Measurements from ENCODE around the gene CDH23. TPM values are rescaled to one million over a fixed set of nuclear protein-coding genes. Genes with fewer than 3 reads are reported as not detected.

The CDH23 gene
- total and polyA plus RNA-seq, 2 donors (not counting 1 experiment from before 2014, with no cell fraction given): 0.37 to 0.89 TPM

GRCh38 chr10:71771821-71772617 lies 375.3 kb downstream of the CDH23 start:
- Histone ChIP-seq H3K79me2 (ENCODE audit: control insufficient read depth, insufficient read depth, low read length) (peaks cover 84% of the 10 kb centered on the region), H4K20me1 (ENCODE audit: control insufficient read depth, insufficient read depth, low read length, poor library complexity, severe bottlenecking) (no peaks in the 10 kb centered on the region), H3K4me3 (ENCODE audit: control extremely low read depth in 1 of 5, extremely low read depth in 1 of 5, insufficient read depth in 1 of 5, low read depth in 2 of 5, low read length in 4 of 5) (peak overlapping the region; percentile 82 to 97 (median 90)), H3K4me2 (replicated peaks; ENCODE audit: low read depth, low read length, poor library complexity, severe bottlenecking) (peak overlapping the region; percentile 83), H3K4me1 (ENCODE audit: control insufficient read depth in 2 of 2, insufficient read depth in 2 of 2, low read length in 2 of 2) (peaks cover 90 to 98% of the 10 kb centered on the region in 2 donors), H3K9ac (ENCODE audit: low read length) (peak overlapping the region; percentile 94), H3K27ac (ENCODE audit: low read length in 2 of 2) (peak overlapping the region; percentile 88 to 95), H3K9me3 (ENCODE audit: control extremely low read depth in 1 of 3, control insufficient read depth in 2 of 3, insufficient read depth in 1 of 3, low read length in 2 of 3) (no peaks in the 10 kb centered on the region), H3K27me3 (replicated peaks in 1 of 4; ENCODE audit: control extremely low read depth in 1 of 4, control insufficient read depth in 3 of 4, insufficient read depth in 4 of 4, low read length in 3 of 4) (no peaks in the 10 kb centered on the region), H2AFZ (ENCODE audit: insufficient read depth, low read depth, low read length, poor library complexity, severe bottlenecking) (no peak overlapping the region), H3K36me3 (replicated peaks in 1 of 2; ENCODE audit: control extremely low read depth in 1 of 2, control insufficient read depth in 1 of 2, extremely low read depth in 1 of 2, insufficient read depth in 2 of 2, low read length in 1 of 2) (peaks cover 0 to 11% of the 10 kb centered on the region in 2 experiments)
- ATAC-seq (ENCODE audit: low read depth): no peak
- Mint-ChIP-seq H3K27ac (peak overlapping the region; percentile 92), H3K4me3 (peak overlapping the region; percentile 94), H3K27me3 (no peaks in the 10 kb centered on the region), H3K4me1 (peaks cover 93% of the 10 kb centered on the region), H3K9me3 (ENCODE audit: insufficient read depth) (no peaks in the 10 kb centered on the region)
- 36% methylated on average over 2 of the region's 2 CpGs for WGBS (ENCODE audit: insufficient coverage)
- intact Hi-C loops (cut with micrococcal nuclease): loop anchor here (5.0 kb wide), 1 partner anchor 395 kb away; no protein-coding TSS in a partner anchor
- no peak for TF ChIP-seq CTCF (IDR thresholded peaks at IDR 0.05)
- no peak for TF ChIP-seq EZH2 (IDR thresholded peaks at IDR 0.05; ENCODE audit: borderline replicate concordance, insufficient read depth, low read depth, low read length, poor library complexity, severe bottlenecking)
- peak; percentile 27 for DNase-seq
- POLR2A ChIA-PET: interaction anchor here (0.7 to 3.0 kb wide), 8 partner anchors 8 to 105 kb away, joined by 3 to 12 read pairs (median 6); no protein-coding TSS in a partner anchor
- CTCF ChIA-PET: interaction anchor here (1.0 to 4.8 kb wide), 23 partner anchors 8 to 125 kb away, joined by 3 to 36 read pairs (median 8); no protein-coding TSS in a partner anchor
